Stimulated activated CD8-positive, alpha-beta memory T cell treated with anti-CD3 and anti-CD28 coated beads, Interleukin-7, amount 100 ng/mL, for 48 hours (primary cell): ENCODE measurements around the gene JARID2.
"Not testable (repeated sequence)": the region's sequence is repeated elsewhere in the genome, so short reads cannot be mapped to it uniquely, and the experiment has no call there.

Source experiments
- DNase-seq, 2 donors: peaks; one replicate each; pipeline ENCODE4 v3.0.0-alpha.2; 2020; ENCODE audit warnings: low read depth in 1 of 2; ENCODE audit errors: extremely low read depth in 1 of 2

JARID2 gene

GRCh38 chr6:15527838-15528617 is 282.2 kb downstream of the JARID2 start:
- DNase-seq = no peak

- DNase-seq = no peak
These were observed 283.0 kb downstream of the JARID2 start for GRCh38 chr6:15528870-15529269.

GRCh38 chr6:15530411-15530810 is 284.5 kb downstream of the JARID2 start:
- no peak for DNase-seq

- DNase-seq = no peak
These were observed 286.1 kb downstream of the JARID2 start for GRCh38 chr6:15531973-15532372.

- no peak for DNase-seq
These were observed 287.6 kb downstream of the JARID2 start for GRCh38 chr6:15533379-15534026.

- no peak for DNase-seq
These were observed 289.1 kb downstream of the JARID2 start for GRCh38 chr6:15534974-15535373.

- DNase-seq = no peak
These were observed 289.8 kb downstream of the JARID2 start for GRCh38 chr6:15535495-15536197.

GRCh38 chr6:15536198-15536955 is 290.5 kb downstream of the JARID2 start:
- DNase-seq = no peak

GRCh38 chr6:15538106-15538505 is 292.2 kb downstream of the JARID2 start:
- DNase-seq = no peak

- DNase-seq = no peak
These were observed 293.1 kb downstream of the JARID2 start for GRCh38 chr6:15538766-15539495.

- no peak for DNase-seq
These were observed 293.9 kb downstream of the JARID2 start for GRCh38 chr6:15539722-15540270.

GRCh38 chr6:15543332-15543917 is 297.6 kb downstream of the JARID2 start:
- DNase-seq = not testable (repeated sequence)

- DNase-seq = no peak
These were observed 298.5 kb downstream of the JARID2 start for GRCh38 chr6:15544321-15544900.

- no peak for DNase-seq
These were observed 300.7 kb downstream of the JARID2 start for GRCh38 chr6:15546591-15546990.

GRCh38 chr6:15547400-15547799 is 301.5 kb downstream of the JARID2 start:
- DNase-seq = no peak

- no peak for DNase-seq
These were observed 303.5 kb downstream of the JARID2 start for GRCh38 chr6:15549371-15549770.

GRCh38 chr6:15550546-15551123 is 304.8 kb downstream of the JARID2 start:
- no peak for DNase-seq

- no peak for DNase-seq
These were observed 305.4 kb downstream of the JARID2 start for GRCh38 chr6:15551262-15551661.

- no peak for DNase-seq
These were observed 305.9 kb downstream of the JARID2 start for GRCh38 chr6:15551798-15552197.
